Hepatocyte (in vitro differentiated cells): Measurements from ENCODE around the gene DOCK2. TPM values are rescaled to one million over a fixed set of nuclear protein-coding genes. Genes with fewer than 3 reads are reported as not detected.

Source experiments
- DNase-seq: peaks from one replicate; pipeline ENCODE4 v3.0.0-alpha.2; 2016; ENCODE audit warnings: low spot score
- H2AFZ ChIP-seq: fragments of 200-600 bp; sonication (generic); 2 replicates; pipeline ENCODE4 v1.6.0; 2016; ENCODE audit warnings: antibody characterized with exemption, mild to moderate bottlenecking
- H3K27ac ChIP-seq: fragments of 200-600 bp; sonication (generic); 2 replicates; pipeline ENCODE4 v1.5.1; 2016; ENCODE audit warnings: mild to moderate bottlenecking
- H3K27me3 ChIP-seq: fragments of 200-600 bp; sonication (generic); 2 replicates; pipeline ENCODE4 v1.6.1; 2016
- H3K36me3 ChIP-seq: fragments of 200-600 bp; sonication (generic); replicated peaks from 2 replicates; pipeline ENCODE4 v1.5.1; 2016; ENCODE audit warnings: low read depth; ENCODE audit not compliant: insufficient read depth
- H3K4me1 ChIP-seq: fragments of 200-600 bp; sonication (generic); 2 replicates; pipeline ENCODE4 v1.5.1; 2016; ENCODE audit warnings: mild to moderate bottlenecking, moderate library complexity; ENCODE audit not compliant: insufficient read depth
- H3K4me2 ChIP-seq: fragments of 200-600 bp; sonication (generic); 2 replicates; pipeline ENCODE4 v1.6.0; 2016
- H3K4me3 ChIP-seq: fragments of 200-600 bp; sonication (generic); 2 replicates; pipeline ENCODE4 v1.5.1; 2016; ENCODE audit warnings: mild to moderate bottlenecking
- H3K79me2 ChIP-seq: fragments of 200-600 bp; sonication (generic); 2 replicates; pipeline ENCODE4 v1.6.0; 2017; ENCODE audit warnings: mild to moderate bottlenecking
- H3K9me2 ChIP-seq: fragments of 200-600 bp; sonication (generic); replicated peaks from 2 replicates; pipeline ENCODE4 v1.6.0; 2017; ENCODE audit warnings: mild to moderate bottlenecking; ENCODE audit not compliant: insufficient read depth
- H3K9me3 ChIP-seq: fragments of 200-600 bp; sonication (generic); 2 replicates; pipeline ENCODE4 v1.5.1; 2016; ENCODE audit warnings: low read depth, mild to moderate bottlenecking
- H4K20me1 ChIP-seq: fragments of 200-600 bp; sonication (generic); 2 replicates; pipeline ENCODE4 v1.6.0; 2016; ENCODE audit warnings: mild to moderate bottlenecking; ENCODE audit not compliant: insufficient read depth, poor library complexity, severe bottlenecking
- CTCF ChIP-seq: fragments of 200-600 bp; sonication (generic); IDR thresholded peaks from 2 replicates; pipeline ENCODE4 v1.5.1; 2016; ENCODE audit warnings: antibody characterized with exemption, mild to moderate bottlenecking; ENCODE audit not compliant: poor library complexity
- EZH2 ChIP-seq: fragments of 200-600 bp; sonication (generic); IDR thresholded peaks from 2 replicates; pipeline ENCODE4 v1.6.1; 2016; ENCODE audit warnings: antibody characterized with exemption, mild to moderate bottlenecking, borderline replicate concordance
- EZH2phosphoT487 ChIP-seq: fragments of 200-600 bp; sonication (generic); IDR thresholded peaks from one replicate; pipeline ENCODE4 v1.6.1; 2018; ENCODE audit warnings: antibody characterized with exemption, mild to moderate bottlenecking, low read depth, moderate library complexity; ENCODE audit not compliant: unreplicated experiment, severe bottlenecking
- WGBS: methylation state at CpG from one replicate; pipeline ENCODE4 v1.1.6; 2016; ENCODE audit warnings: low lambda C conversion rate; ENCODE audit errors: missing lambda C conversion rate; 5-methylcytosine and 5-hydroxymethylcytosine counted together
- polyA plus RNA-seq: library from polyadenylated mRNA; unstranded; fragments of >200 nt; fragmentation: Nextera tagmentation; extraction: Ambion mirVana; gene quantifications from 2 replicates; pipeline ENCODE4 v1.2.1, GENCODE V29; 2016
- total RNA-seq: library from RNA; depleted of rRNA; stranded (reverse); fragments of >200 nt; gene quantifications from 2 replicates; pipeline ENCODE4 v1.2.3, GENCODE V29; 2014

The DOCK2 gene
- total and polyA plus RNA-seq, 2 experiments from 2014 or later = 0.60 TPM; not detected in 1

- Histone ChIP-seq H3K4me1 (no peaks in the 10 kb centered on the region), H3K4me2 (no peak overlapping the region), H3K79me2 (no peaks in the 10 kb centered on the region), H3K36me3 (no peaks in the 10 kb centered on the region), H2AFZ (no peak overlapping the region), H3K27ac (no peak overlapping the region), H4K20me1 (no peaks in the 10 kb centered on the region), H3K9me3 (no peaks in the 10 kb centered on the region), H3K4me3 (no peak overlapping the region), H3K9me2 (no peaks in the 10 kb centered on the region), H3K27me3 (no peaks in the 10 kb centered on the region)
- no peak for TF ChIP-seq CTCF
- TF ChIP-seq EZH2phosphoT487 = no peak
- TF ChIP-seq EZH2 = no peak
- DNase-seq = no peak
- 94% methylated on average over 2 of the region's 2 CpGs for WGBS
Observed at GRCh38 chr5:169736653-169737052, 99.6 kb downstream of the DOCK2 start.

GRCh38 chr5:169740435-169740834, 103.4 kb downstream of the DOCK2 start:
- H3K36me3 ChIP-seq = no peaks in the 10 kb centered on the region

DNA sequence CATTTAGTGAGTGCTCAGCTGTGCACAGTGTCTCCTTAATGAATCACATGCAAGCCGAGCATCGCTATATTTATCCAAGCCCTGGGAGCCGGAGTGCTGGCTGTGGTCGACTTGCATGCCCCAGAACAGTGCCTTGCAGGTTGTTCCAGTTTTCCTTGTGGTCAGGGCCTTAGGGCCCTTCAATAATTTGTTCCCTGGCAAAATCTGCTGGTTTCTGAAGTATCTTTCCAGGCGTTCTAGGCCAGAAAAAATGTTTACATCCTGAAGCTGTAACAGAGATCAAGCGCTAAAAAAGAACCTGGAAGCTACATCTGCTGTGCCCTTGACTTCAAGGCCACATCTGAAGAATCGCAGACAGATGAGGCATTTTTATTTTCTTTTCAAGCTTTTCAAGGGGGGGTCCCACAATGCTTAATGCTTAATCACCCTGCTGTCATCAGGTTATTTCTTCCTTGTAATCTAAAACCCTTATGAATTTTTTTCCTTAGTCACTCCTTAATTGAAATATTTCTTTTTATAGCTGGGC, 105.8 kb downstream of the DOCK2 start:
- Histone ChIP-seq H3K27ac (no peak overlapping the region), H4K20me1 (no peaks in the 10 kb centered on the region), H3K4me3 (no peak overlapping the region), H3K4me1 (no peaks in the 10 kb centered on the region), H2AFZ (no peak overlapping the region), H3K9me3 (no peaks in the 10 kb centered on the region), H3K9me2 (no peaks in the 10 kb centered on the region), H3K36me3 (no peaks in the 10 kb centered on the region), H3K4me2 (no peak overlapping the region), H3K27me3 (no peaks in the 10 kb centered on the region), H3K79me2 (no peaks in the 10 kb centered on the region)
- no peak for TF ChIP-seq CTCF
- WGBS = 71% methylated on average over 7 of the region's 7 CpGs
- no peak for DNase-seq

More at GRCh38 chr5:169740435-169740834, 103.4 kb downstream of the DOCK2 start:
- Histone ChIP-seq H3K4me1 (no peaks in the 10 kb centered on the region), H3K9me2 (no peaks in the 10 kb centered on the region), H3K27ac (no peak overlapping the region), H4K20me1 (no peaks in the 10 kb centered on the region), H3K79me2 (no peaks in the 10 kb centered on the region), H3K4me2 (no peak overlapping the region), H3K9me3 (no peaks in the 10 kb centered on the region), H3K4me3 (no peak overlapping the region), H2AFZ (no peak overlapping the region), H3K27me3 (no peaks in the 10 kb centered on the region)
- DNase-seq = no peak
- 74% methylated on average over 3 of the region's 3 CpGs for WGBS
- TF ChIP-seq EZH2 (no peak), EZH2phosphoT487 (no peak), CTCF (no peak)

GRCh38 chr5:169744336-169744735, 107.3 kb downstream of the DOCK2 start:
- no peaks in the 10 kb centered on the region for H4K20me1 ChIP-seq
- H3K4me3 ChIP-seq = no peak overlapping the region
- H3K27me3 ChIP-seq = no peaks in the 10 kb centered on the region
- TF ChIP-seq CTCF (no peak), EZH2 (no peak), EZH2phosphoT487 (no peak)
- no peak overlapping the region for H2AFZ ChIP-seq
- H3K27ac ChIP-seq = no peak overlapping the region
- H3K9me3 ChIP-seq = no peaks in the 10 kb centered on the region
- 87% methylated on average over 1 of the region's 1 CpG for WGBS
- H3K4me1 ChIP-seq = no peaks in the 10 kb centered on the region
- no peaks in the 10 kb centered on the region for H3K9me2 ChIP-seq
- H3K4me2 ChIP-seq = no peak overlapping the region
- no peak for DNase-seq
- no peaks in the 10 kb centered on the region for H3K36me3 ChIP-seq
- no peaks in the 10 kb centered on the region for H3K79me2 ChIP-seq
